GM21786 (cell line): ENCODE data around the gene PTBP2.
"Not testable (repeated sequence)": the region's sequence is repeated elsewhere in the genome, so short reads cannot be mapped to it uniquely, and the experiment has no call there.

Experiments
- ATAC-seq: cut with Tn5 transposase; IDR thresholded peaks from one replicate; pipeline ENCODE4 v1.9.1; 2021; ENCODE audit not compliant: unreplicated experiment

Gene PTBP2

GRCh38 chr1:96727860-96728259, 6.3 kb downstream of the PTBP2 start:
- no peak for ATAC-seq

GRCh38 chr1:96730574-96731298, 9.2 kb downstream of the PTBP2 start:
- ATAC-seq, result no peak

DNA sequence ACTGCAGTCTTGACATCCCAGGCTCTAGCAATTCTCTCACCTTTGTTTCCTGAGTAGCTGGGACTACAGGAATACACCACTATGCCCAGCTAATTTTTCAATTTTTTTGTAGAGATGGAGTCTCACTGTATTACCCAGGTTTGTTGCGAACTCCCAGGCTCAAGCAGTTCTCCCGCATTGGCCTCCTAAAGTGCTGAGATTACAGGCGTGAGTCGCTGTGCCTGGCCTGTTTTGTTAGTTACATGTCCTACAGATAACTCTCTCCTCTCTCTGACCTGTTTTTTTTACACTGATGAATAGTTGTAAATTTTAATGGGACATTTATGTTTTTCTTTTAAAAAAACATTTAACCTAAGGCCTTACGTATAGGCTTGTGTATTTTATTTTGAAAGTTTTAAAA, 19.8 kb downstream of the PTBP2 start:
- no peak for ATAC-seq

DNA sequence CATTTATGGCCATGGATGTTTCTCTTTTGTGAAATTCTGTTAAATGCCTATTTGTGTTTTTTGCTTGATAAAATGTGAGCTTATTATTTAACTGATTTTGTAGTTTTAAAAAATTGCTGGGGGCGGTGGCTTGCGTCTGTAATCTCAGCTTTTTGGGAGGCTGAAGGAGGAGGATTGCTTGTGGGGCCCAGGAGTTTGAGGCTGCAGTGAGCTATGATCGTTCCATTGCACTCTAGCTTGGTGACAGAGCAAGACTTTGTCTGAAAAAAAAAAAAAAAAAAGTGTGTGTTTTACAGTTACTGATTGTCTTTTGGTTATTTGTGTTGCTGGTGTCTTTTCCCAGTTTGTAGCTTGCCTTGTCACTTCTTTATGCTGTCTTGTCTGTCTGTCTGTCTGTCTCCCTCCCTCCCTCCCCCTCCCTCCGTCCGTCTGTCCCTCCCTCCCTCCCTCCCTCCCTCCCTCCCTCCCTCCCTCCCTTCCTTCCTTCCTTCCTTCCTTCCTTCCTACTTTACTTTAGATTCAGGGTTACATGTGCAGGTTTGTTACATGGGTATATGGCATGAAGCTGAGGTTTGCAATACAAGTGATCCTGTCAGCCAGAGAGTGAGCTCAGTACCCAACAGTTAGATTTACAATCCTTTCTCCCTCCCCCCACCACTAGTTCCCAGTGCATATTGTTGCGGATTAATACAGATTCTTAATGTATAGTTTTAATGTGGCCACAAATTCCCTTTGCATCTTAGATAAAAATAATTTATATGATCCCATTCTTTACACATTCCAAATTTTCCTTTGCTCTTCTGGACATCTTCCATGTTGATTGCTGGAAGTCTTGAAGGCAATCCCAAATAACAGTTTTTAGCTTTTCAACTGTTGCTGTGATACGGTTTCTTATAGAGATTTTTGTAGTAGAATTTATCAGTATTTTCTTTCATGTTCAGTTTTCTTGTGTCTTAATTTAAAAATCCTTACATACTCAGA, 25.1 kb downstream of the PTBP2 start:
- ATAC-seq, result no peak

- no peak for ATAC-seq
Measured at GRCh38 chr1:96747565-96747964, 26.0 kb downstream of the PTBP2 start.

DNA sequence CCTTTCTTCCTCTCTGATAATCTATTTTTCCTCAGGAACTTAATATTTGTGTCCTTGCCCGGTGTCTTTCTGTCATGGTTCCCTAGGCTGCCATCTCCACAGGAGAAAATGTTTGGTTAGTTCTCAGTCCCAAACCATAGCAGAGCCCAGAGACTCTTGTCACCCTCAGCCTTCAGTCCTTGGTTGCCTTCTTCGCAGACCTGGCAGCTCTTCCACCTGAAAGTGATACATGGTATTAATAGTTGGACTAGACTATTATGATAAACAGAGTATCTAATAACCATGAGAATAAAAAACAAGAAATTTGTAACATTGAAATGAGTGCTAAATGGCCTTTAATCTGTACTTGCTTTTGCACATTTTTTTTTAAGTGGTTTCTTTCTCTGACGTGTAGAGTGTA, 26.5 kb downstream of the PTBP2 start:
- no peak for ATAC-seq

DNA sequence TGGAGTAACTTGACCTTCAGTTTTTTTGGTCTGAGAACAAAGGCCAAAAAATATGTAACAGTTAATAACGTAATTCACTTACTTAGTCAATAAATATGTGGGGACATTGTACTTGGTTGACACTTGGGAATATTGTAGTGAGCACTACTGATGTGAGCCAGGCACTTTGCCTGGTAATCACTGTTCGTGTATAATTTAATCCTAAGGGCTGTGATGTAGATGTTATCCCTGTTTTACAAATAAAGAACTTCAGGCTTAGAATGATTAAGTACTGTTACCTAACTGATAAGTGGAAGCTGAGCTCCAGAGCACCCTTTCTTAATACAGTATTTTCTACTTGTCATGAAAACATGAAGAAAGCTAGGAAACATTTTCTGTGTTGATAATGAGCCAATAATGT, 28.0 kb downstream of the PTBP2 start:
- no peak for ATAC-seq

GRCh38 chr1:96752394-96752793, 30.8 kb downstream of the PTBP2 start:
- ATAC-seq, result no peak

DNA sequence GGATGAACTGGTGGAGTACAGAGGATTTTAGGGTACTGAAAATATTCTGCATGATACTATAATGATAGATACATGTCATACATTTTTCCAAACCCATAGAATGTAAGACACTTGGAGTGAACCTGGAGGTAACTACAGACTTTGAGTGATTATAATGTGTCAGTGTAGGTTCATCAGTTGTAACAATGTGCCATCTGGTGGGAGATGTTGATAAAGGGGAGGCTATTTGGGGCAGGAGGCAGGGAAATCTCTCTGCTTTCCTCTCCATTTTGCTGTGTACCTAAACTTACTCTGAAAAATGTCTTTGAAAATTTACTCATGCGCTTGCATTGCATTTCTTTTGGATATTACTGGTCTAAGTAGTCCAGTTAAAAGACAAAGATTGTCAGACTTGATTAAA, 35.2 kb downstream of the PTBP2 start:
- no peak for ATAC-seq

GRCh38 chr1:96762586-96762985, 41.0 kb downstream of the PTBP2 start:
- not testable (repeated sequence) for ATAC-seq

DNA sequence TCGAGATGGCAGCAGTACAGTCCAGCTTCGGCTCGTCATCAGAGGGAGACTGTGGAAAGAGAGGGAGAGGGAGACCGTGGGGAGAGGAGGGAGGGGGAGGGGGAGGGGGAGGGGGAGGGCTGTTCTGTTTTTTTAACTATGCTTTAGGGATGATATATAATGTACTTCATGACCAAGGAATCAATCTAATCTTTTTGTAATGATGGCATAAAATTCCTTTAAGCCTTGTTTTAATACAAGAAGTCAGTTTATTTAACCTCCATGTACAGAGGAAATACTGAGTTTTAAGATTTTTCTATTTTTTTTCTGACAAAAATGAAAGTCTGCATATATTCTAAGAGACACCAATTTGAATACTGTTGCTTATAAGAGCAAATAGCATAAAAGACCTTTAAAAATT, 41.9 kb downstream of the PTBP2 start:
- no peak for ATAC-seq

GRCh38 chr1:96764469-96764868, 42.9 kb downstream of the PTBP2 start:
- ATAC-seq, result no peak

- no peak for ATAC-seq
Measured at GRCh38 chr1:96771847-96772246, 50.3 kb downstream of the PTBP2 start.

- no peak for ATAC-seq
Measured at GRCh38 chr1:96772349-96772748, 50.8 kb downstream of the PTBP2 start.

- ATAC-seq, result no peak
Measured at GRCh38 chr1:96772972-96773371, 51.4 kb downstream of the PTBP2 start.

DNA sequence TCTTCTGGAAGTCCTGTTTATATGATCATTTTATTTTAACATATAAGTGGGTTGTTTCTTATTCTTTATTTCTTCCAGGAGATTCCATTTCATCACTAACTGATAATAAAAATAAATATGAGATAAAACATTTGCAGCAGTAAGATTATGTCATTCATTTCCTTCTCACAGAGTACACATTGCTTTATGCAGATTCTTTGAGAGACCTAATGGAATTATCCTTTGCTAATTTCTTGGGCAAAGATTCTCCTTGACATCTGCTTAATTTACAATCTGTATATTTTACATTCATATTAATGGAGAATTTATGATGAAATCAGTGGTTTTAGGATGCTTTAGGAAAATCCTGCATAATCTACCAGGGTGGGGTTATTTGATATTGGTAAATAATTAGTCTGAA, 60.6 kb downstream of the PTBP2 start:
- ATAC-seq, result no peak

- no peak for ATAC-seq
Measured at GRCh38 chr1:96782856-96783255, 61.3 kb downstream of the PTBP2 start.

- no peak for ATAC-seq
Measured at GRCh38 chr1:96790599-96790998, 69.0 kb downstream of the PTBP2 start.

- ATAC-seq, result no peak
Measured at GRCh38 chr1:96792220-96792619, 70.6 kb downstream of the PTBP2 start.

DNA sequence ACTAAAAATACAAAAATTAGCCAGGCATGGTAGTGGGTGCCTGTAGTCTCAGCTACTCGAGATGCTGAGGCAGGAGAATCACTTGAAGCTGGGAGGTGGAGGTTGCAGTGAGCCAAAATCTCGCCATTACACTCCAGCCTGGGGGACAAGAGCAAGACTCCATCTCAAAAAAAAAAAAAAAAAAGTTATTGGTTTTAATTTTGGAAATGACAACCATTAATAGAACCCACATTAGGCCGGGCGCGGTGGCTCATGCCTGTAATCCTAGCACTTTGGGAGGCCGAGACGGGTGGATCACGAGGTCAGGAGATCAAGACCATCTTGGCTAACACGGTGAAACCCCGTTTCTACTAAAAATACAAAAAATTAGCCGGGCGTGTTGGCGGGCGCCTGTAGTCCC, 80.1 kb downstream of the PTBP2 start:
- not testable (repeated sequence) for ATAC-seq

DNA sequence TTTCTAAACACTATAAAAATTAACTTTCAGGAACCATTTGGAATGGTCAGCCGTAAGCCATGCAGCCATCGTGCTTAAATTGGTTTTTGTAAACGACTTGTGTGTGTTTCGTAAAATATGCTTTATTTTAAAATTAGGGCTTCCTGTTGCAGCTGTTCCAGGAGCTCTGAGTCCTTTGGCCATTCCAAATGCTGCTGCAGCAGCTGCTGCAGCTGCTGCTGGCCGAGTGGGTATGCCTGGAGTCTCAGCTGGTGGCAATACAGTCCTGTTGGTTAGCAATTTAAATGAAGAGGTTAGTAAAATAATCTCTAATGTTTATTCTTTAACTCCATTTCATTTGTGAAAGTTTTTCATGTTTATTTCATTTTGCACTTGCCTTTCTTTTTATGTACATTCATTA, 83.1 kb downstream of the PTBP2 start:
- no peak for ATAC-seq

DNA sequence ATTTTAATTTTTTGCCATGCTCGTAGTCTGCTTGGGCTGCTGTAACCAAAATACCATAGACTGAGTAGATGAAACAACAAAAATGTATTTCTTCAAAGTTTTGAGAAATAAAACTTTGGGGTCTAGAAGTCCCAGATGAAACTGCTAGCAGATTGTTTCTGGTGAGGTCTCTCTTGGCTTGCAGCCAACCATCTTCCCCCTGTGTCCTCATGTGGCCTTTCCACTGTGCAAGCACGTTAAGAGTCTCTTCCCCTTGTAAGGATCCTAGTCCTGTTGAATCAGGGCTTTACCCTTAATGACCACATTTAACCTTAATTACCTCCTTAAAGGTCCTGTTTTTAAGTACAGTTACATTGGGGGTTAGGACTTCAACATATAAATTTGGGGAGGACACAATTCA, 86.6 kb downstream of the PTBP2 start:
- no peak for ATAC-seq
